NCI-H1048 (cell line): Measurements from ENCODE around the gene MCAM.

Source experiments
- DNase-seq: peaks from one replicate; lab custom pipeline; 2025; lab: John Stamatoyannopoulos, UW

Gene MCAM

GRCh38 chr11:119345685-119346084, 28.8 kb upstream of the MCAM start:
- no peak for DNase-seq

- DNase-seq, result no peak
Measured at GRCh38 chr11:119344291-119345010, 27.5 kb upstream of the MCAM start.

- no peak for DNase-seq
Measured at GRCh38 chr11:119343726-119344125, 26.8 kb upstream of the MCAM start.

GRCh38 chr11:119342362-119343130, 25.6 kb upstream of the MCAM start:
- DNase-seq, result no peak

GRCh38 chr11:119342023-119342300, 25.0 kb upstream of the MCAM start:
- DNase-seq, result no peak

GRCh38 chr11:119341222-119342022, 24.5 kb upstream of the MCAM start:
- DNase-seq, result no peak

GRCh38 chr11:119340335-119341221, 23.6 kb upstream of the MCAM start, which contains the start of gene C1QTNF5:
Gene C1QTNF5 (minus strand): TSS chr11:119340883. CDS start chr11:119340397, 486 bp downstream.
- DNase-seq, result no peak

GRCh38 chr11:119339589-119340334, 22.8 kb upstream of the MCAM start:
- no peak for DNase-seq

GRCh38 chr11:119338965-119339588, 22.1 kb upstream of the MCAM start:
- no peak for DNase-seq

- DNase-seq, result no peak
Measured at GRCh38 chr11:119338318-119338890, 21.5 kb upstream of the MCAM start.

- DNase-seq, result no peak
Measured at GRCh38 chr11:119337581-119338317, 20.8 kb upstream of the MCAM start.

GRCh38 chr11:119336744-119337469, 20.0 kb upstream of the MCAM start:
- DNase-seq, result no peak

GRCh38 chr11:119335655-119336543, 19.0 kb upstream of the MCAM start:
- no peak for DNase-seq

GRCh38 chr11:119335091-119335654, 18.2 kb upstream of the MCAM start:
- no peak for DNase-seq

GRCh38 chr11:119334174-119334930, 17.4 kb upstream of the MCAM start, which contains the start of gene RNF26:
Gene RNF26 (plus strand): TSS chr11:119334527. CDS start chr11:119335123, 596 bp downstream.
- peak; percentile 96 for DNase-seq

- DNase-seq, result no peak
Measured at GRCh38 chr11:119332111-119332765, 15.3 kb upstream of the MCAM start.
